DMS53 (cell line): Measurements from ENCODE around the gene DLX4.

Source experiments
- DNase-seq: peaks from one replicate; lab custom pipeline; 2025; lab: John Stamatoyannopoulos, UW

Gene DLX4

DNA sequence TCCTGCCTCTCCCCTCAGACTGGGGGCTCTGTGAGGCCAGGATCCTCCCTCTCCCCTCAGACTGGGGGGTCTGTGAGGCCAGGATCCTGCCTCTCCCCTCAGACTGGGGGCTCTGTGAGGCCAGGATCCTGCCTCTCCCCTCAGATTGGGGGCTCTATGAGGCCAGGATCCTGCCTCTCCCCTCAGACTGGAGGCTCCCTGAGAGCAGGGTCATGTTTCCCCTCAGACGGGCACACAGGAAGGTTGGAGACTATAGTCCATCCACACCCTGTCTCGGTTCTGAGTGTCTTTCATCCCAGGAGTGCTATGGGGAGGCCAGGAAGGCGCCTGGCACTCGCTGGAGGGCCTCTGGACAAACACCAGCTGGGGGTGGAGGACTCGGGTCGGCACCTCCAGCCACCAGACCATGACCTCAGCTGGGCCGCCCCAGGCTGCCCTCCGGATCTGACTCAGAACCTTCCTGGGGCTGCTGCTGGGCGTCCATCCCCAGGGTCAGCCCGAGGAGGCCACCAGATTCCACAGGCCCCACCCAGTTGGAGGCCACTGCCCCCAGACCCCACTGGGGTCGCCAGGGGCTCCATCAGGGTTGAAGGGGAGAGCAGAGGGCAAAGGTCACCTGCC, 21.9 kb upstream of the DLX4 start:
- DNase-seq = no peak

DNA sequence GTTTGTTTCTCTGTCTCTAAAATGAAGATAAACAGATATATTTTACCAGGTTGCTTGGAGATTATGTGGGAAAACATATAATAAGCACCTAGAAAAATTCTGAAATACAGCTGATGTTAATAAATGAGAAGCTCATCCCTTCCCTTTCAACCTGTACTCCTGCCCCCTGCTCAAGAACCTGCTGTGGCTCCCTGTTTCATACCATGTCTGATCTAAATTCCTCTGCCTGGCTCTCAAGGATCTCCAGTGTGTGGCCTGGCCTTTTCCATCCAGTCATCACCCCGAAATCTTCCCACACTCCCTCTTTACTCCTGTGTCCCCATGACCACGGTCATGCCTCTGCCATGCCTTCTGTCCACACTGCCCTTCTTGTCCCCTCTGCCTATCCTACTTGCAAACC, 19.4 kb upstream of the DLX4 start:
- DNase-seq = no peak

DNA sequence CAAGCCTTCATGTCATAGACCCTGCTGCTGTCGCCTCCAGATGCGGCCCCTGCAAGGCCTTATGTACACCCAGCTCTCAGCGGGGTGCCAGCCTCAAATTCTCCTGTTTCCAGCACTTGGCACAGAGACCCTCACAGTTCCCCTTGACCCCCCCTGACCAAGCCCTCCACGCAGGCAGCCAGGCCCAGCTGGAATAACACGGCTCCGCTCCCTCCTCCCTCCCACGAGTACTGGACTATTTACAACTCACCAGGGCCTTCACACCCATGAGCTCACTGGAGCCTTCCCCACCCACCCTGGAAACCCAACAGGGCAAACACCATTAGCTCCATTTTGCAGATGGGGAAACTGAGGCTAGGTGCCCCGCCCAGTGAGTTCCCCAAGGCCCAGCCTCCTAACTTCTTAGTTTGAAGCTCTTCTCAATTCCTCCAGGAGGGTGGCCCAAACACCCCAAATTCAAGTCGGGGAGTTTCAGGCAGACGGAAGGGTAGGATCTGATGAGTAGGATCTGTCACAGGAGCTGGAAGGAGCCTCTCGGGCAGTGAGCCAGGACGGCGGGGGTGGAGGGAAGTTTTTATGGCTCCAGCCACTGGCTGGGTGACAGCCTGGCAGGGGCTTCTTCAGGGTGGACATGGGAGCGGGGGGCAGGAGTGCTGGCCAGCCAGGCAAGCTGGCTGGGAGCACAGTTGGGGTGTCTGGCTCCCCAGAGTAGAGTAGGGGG, 17.5 kb upstream of the DLX4 start:
- DNase-seq = no peak

DNA sequence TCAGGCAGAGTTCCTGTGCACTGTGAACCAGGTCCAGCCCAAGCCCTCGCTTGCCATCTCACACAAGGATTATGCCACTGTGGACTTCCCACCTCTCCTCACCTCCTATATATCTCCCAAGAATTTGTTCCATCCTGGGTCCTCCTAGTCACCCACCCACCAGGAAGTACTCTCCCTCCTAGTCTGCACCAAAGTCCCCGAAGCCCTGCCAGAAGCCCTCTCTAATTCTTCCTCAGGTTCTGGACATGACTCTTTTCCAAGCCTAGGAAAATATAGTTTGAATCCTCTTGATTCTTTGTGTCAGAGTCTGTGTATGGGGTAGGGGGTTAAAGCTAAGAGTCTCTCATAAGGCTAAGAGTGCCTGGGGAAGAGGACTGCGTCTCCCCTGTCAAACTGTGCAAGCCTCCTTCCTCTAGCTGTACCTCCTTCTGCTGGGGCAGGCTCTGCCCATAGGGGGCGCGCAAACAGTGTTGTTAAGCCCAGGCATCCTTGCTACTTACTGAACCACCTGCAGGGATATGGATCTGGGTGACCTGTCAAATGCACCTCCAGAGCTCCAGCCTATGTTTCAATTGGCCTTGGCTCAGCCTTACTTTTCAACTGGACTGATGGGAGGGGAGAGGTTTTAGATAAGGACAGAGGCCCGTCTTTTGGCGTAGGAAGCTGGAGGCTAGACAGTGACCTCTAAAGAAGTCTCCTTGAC, 16.6 kb upstream of the DLX4 start:
- DNase-seq = peak; percentile 91

DNA sequence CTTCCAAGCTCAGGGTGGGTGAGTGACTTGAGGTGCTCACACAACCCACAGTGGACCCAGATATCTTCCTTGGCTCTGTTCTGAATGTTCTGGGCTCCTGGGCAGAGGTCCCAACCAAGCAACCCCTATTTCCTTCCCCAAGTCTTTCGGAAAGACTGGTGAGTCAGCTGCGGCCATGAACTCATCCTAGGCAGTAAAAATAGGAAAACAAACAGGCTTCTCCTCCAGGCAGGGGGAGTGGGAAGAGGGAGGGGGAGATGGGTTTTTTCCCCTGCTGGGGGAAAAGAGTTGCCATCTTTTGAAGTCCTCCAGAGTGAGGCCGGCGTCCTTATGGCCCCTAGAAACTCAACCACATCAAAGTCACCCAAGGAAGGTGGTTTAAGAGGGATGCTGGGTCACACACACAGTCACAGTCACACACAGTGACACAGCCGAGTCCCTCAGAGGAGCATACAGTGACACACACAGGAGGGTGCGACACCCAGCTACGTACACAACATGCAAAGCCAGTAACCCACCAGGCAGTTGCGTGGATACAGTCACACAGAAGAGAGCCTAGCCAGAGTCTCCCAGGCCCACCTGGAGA, 16.0 kb upstream of the DLX4 start:
- no peak for DNase-seq

DNA sequence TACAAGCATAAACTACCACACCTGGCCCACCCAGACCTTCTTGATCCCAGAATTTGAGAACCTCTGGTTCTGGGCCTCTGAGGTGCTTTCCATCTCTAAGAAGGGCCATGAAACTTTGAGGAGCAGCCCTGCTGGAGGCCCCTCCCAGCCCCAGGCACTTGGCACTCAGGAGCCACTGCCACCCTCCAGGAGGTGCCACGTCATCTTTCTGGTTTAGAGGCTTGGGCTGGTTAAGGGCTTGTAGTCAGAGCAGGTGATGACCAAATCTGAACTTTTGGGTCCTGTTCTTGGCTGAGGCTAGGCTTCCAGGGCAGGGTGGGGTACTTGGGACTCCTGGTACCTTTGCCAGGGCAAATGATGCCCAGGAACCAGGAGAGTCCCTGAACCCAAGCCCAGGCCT, 13.8 kb upstream of the DLX4 start:
- DNase-seq = no peak

DNA sequence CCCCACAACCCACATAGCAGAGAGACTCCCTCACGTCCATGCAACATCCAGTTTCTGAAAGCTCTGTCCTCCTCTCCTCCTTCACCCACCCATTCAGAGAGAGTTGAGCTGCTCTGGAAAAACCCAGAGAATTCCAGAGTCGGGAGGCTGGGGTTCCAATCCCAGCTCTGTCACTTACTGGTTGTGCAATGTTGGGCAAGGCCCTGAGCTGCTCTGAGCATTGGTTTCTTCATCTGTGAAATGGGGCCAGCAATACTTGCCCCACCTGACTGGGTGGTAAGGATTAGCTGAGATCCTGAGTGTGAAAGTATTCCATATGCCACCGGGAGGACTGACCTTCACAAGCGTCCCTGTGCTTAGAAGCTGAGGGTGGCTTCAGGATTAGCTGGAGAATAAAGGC, 12.2 kb upstream of the DLX4 start:
- DNase-seq = no peak

DNA sequence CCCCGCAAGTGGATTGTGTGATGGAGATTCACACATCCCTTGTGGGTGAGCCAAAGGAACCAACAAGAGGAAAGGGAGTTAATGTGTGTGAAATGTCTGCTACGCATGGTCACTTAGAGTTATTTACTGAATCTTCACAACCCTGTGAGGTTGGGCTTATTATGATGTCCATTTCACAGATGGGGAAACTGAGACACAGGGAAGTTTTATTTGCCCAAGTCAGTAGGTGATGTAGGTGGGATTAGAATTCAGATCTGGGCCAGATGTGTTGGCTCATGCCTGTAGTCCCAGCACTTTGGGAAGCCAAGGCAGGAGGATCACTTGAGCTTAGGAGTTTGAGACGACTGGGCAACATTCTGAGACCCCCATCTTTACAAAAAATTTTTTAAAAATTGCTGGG, 11.6 kb upstream of the DLX4 start:
- no peak for DNase-seq

DNA sequence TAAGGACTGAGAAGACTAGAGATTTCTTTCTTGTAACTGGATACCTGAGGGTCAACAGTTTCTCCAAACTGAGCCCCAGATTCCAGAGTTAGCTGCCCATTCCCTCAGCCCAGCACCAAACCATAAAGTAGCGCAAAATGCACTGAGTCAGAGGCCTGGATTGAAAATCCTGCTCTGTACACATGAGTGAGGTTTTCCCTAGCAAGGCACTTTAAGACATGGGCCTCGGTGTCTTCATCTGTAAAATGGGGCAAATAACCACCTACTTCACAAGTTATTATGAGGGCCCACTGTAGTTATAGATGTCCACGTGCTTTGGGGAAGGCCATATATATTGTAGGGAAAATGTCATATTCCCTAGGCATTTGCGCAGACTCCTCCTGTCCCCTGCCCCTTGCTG, 10.3 kb upstream of the DLX4 start:
- no peak for DNase-seq

DNA sequence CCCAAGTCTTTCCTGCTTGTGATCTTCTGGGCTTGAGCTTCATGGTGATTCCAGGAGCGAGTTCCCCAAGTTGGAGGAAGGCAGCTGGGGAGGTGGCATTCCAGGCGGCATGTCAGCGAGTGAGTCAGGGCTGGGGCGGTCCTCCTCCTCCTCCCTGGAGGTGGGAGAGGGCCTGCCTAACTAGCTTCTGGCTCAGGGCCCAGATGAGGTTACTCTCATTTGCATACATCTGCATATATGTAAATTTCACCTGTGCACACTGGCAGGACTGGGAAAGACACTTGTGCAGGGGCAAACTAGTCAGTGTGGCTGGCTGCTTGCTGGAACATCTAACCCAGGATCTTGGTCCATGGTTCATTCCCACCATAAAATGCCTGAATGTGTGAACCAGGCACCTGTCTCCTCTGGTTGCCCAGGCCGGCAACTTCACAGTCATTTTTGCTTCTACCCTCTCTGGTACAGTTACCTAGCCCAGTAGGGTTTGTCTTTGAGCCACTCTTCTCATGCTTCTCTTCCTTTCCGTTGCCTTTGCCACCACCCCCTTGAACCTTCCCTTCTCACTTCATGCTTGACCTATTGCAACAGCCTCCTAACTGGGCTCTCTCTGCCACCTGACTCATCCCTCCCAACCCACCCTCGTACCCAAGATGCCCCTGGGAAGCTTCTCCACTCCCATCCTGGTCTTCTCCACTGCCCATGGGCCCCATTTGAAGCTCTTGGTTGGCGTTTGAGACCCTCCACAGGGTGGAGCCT, 9.6 kb upstream of the DLX4 start:
- DNase-seq = no peak

DNA sequence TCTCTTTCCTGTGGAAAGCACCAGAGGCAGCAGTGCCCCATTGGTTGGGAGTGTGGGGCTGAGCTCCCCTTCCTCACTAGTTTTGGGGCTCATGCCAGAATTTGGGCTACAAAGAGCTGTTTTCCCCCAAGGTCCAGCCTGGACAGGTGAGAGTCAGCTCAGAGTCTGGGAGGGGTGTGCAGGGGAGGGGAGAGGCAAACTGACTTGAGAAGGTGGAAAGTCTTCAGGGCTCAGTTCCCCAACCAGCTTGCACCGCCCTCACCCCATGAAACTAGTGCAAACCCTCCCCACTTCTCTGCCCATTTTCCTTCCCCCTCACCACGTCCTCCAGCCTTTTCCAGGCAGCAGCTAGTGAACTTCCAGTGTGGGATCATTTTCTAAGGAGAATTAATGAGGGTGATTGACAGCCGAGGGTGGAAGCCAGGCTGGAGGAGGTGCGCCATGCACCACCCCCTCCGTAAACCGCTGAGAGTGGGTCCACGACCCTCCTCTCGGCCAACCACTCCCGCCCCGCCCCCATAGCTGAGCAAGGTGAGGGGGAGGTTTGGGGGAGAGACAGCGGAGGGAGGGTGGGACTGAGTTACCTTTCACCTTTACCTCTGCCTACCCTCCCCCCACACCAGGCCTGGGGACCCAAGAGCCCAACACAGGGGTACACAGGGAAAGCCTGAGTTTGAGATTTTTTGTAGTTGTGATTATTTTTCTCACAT, 6.2 kb upstream of the DLX4 start:
- DNase-seq = no peak

DNA sequence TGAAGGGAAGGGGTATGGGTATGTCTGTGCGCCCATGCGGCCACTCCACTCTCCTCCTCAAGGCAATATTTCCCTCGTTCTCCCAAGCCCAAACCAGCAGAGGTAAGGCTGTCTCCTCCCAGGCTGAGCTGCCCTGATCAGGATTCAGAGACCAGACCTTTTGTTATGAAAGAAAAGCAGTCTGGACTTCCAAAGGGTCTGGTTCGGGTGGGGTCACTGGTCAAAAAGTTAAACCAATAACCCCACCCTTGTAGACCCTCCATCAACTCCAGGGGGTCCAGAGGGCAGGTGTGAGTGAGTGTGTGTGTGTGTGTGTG, 5.7 kb upstream of the DLX4 start:
- no peak for DNase-seq

DNA sequence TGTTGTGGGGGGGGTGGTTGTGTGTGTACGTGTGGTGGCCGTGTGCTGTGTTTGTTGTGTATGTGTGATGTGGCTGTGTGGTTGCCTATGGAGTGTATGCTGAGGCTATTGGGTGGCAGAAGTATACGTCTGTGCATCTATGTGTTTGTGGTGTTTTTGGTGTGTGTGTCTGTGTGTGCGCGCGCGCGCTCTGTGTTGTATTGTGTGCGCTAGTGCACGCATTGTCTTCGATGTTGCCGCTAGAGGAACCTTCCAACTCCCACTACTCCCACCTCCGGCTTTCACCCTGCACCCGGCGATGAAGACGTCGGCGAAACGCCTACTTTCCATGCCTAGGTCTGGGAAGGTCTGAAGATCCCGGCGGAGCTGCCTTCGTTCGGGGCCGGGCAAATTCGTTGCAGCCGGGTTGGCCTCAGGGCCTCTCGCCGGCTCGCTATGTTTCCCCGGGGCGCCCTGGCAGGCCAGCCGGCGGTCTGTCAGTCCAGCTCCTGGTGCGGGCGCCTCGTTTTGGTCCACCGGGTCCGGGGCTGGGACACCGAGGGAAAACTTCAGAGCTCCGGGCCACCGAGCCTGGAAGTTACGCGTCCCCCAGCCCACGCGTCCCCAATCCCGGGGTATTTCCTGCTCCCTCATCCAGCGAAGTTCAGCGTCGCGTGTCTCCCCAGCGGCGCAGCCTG, 5.2 kb upstream of the DLX4 start:
- peak; percentile 34 for DNase-seq

DNA sequence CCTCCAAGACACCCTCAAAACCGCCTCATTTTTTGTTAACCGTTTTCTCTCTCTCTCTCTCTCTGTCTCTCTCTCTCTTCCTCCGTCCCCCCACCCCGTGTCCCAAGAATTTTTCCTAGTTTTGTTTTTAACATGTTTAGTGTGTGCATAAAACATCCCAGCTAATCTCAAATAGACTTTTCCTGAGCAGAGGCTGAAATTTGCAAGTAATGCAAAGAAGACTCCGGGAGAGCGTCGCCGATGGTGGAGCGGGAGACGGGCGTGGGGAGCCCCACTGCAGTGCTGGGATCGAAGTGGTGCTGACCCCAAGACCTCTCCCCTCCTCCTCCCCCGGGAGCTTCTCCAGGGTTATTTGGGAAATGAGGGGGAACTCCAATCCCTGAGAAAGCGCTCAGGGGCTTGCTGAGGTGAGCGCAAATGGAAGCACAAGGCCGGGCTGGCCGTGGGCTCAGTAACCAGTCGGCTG, 4.7 kb upstream of the DLX4 start:
- DNase-seq = no peak

DNA sequence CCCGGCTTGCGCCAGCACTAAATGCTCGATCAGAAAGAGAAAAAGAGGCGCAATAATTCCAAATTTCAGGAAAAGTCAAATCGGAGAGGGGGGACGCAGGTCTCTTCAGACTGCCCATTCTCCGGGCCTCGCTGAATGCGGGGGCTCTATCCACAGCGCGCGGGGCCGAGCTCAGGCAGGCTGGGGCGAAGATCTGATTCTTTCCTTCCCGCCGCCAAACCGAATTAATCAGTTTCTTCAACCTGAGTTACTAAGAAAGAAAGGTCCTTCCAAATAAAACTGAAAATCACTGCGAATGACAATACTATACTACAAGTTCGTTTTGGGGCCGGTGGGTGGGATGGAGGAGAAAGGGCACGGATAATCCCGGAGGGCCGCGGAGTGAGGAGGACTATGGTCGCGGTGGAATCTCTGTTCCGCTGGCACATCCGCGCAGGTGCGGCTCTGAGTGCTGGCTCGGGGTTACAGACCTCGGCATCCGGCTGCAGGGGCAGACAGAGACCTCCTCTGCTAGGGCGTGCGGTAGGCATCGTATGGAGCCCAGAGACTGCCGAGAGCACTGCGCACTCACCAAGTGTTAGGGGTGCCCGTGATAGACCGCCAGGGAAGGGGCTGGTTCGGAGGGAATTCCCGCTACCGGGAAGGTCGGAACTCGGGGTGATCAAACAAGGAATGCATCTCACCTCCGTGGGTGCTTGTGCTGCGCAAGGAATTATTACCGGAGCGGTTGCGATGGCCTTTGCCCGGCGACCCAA, 4.0 kb upstream of the DLX4 start:
- DNase-seq = no peak

DNA sequence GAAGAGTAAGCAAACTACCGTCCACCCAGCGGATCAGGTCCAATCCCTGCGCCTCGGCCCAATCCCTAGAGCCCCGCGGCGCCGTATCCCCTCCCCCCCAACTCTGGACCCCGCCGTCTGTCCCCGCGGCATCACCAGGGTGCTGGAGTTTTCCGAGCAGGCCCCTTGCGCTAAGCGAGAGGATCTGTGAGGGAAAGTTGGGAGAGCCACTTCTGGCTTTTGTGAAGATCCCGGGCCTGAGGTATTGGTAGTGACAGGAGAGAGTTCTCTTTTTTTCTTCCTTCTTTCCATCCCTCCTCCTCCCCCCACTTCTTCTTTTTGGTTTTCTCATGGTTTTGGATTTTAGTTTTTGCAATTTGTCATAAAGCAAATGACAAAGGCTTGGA, 3.5 kb upstream of the DLX4 start:
- no peak for DNase-seq

DNA sequence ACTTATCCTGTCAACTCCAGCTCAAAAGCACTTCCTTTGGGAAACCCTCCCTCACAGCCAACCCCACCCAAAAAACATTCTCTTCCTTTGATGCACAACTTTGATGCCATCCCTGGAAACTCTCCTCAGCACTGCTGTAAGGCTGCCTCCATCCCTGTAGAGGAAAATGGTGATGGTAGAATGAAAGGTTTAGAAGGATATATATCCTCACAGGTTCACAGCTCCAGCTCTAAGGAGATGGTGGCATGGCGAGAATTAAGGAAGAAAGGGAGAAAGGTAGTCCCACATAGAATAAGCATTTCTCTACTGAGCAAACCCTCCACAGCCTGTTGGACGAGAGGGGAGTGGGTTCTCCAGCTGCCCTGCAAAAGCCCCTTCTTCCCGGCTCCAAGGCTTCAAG, 2.2 kb upstream of the DLX4 start:
- no peak for DNase-seq

DNA sequence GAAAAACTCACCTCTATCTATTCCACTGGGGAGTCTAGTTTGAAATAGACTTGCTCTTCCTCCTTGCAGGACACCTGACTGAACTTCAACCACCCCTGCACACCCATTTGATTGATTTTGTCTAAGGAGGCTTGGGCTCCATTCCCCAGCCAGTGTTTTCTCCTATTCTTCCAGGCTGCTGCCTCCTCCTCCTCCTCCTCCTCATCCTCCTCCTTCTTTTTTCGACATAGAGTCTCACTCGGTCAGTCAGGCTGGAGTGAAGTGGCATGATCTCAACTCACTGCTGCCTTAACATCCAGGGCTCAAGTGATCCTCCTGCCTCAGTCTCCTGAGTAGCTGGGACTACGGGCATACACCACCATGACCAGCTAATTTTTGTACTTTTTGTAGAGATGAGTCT, 1.8 kb upstream of the DLX4 start:
- DNase-seq = no peak

DNA sequence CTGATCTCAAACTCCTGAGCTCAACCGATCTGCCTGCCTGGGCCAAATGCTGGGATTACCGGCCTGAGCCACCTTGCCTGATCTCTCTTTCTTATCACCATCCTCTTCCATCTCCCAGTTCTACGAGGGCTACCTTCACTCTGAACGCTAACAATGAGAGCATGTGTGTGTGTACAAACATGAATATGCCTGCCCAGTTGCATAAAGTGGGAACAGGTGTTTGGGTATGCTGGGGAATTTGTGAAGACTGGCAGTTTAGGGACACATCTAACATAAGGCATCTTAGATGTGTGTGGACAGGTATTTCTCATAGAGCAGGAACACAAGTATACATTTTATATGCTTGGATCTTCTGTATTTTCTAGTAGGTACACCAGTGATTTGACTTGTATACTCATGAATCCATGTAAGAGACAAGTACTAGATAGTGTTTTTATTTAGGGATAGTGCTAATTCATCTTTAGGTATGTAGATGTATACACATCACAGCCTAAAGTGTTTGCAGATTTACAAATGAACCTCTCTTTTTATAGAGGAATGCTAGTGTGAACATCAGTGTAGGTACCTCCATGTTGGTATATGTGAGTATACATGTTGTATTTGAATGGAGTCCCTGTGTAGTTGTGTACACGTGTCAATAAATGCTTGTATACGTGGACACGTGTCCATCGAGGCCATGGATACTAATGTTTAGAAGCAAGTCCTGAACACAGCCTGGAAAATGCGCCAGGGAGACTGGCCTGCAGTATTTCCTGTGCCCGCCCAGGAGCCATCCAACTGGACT, 1.2 kb upstream of the DLX4 start:
- DNase-seq = peak; percentile 58
